Neural progenitor cell (in vitro differentiated cells): Measurements from ENCODE around the gene ATP5MG. TPM values are rescaled to one million over a fixed set of nuclear protein-coding genes. Genes with fewer than 3 reads are reported as not detected.

ENCODE experiments used
- DNase-seq: peaks from one replicate; pipeline ENCODE4 v3.0.0-alpha.2; 2016; ENCODE audit warnings: low spot score
- H2AFZ ChIP-seq: fragments of 200-600 bp; sonication (generic); replicated peaks from 2 replicates; pipeline ENCODE4 v1.6.1; 2016; ENCODE audit warnings: antibody characterized with exemption
- H3F3A ChIP-seq: fragments of 200-600 bp; sonication (generic); 2 replicates; pipeline ENCODE4 v1.6.1; 2016; ENCODE audit warnings: antibody characterized with exemption, low read depth
- H3K27ac ChIP-seq: fragments of 200-600 bp; sonication (generic); 2 replicates; pipeline ENCODE4 v1.5.1; 2016; ENCODE audit warnings: mild to moderate bottlenecking
- H3K27me3 ChIP-seq: fragments of 200-600 bp; sonication (generic); 2 replicates; pipeline ENCODE4 v1.6.1; 2016; ENCODE audit warnings: mild to moderate bottlenecking, moderate library complexity
- H3K36me3 ChIP-seq: fragments of 200-600 bp; sonication (generic); 2 replicates; pipeline ENCODE4 v1.5.1; 2016
- H3K4me1 ChIP-seq: fragments of 200-600 bp; sonication (generic); 2 replicates; pipeline ENCODE4 v1.6.1; 2016; ENCODE audit warnings: mixed run types
- H3K4me2 ChIP-seq: fragments of 200-600 bp; sonication (generic); 2 replicates; pipeline ENCODE4 v1.6.1; 2016
- H3K4me3 ChIP-seq: fragments of 200-600 bp; sonication (generic); 2 replicates; pipeline ENCODE4 v1.5.1; 2016
- H3K79me2 ChIP-seq: fragments of 200-600 bp; sonication (generic); 2 replicates; pipeline ENCODE4 v1.6.1; 2016; ENCODE audit warnings: low read depth
- H3K9ac ChIP-seq: fragments of 200-600 bp; sonication (generic); 2 replicates; pipeline ENCODE4 v1.6.1; 2016
- H3K9me3 ChIP-seq: fragments of 200-600 bp; sonication (generic); 2 replicates; pipeline ENCODE4 v1.5.1; 2016; ENCODE audit warnings: low read depth
- H4K20me1 ChIP-seq: fragments of 200-600 bp; sonication (generic); 2 replicates; pipeline ENCODE4 v1.6.1; 2016; ENCODE audit warnings: low read depth
- H3K27ac Mint-ChIP-seq: 3 replicates; pipeline ENCODE4 v1.8.0; 2021; ENCODE audit warnings: mixed read lengths
- H3K27me3 Mint-ChIP-seq: 2 replicates; pipeline ENCODE4 v1.8.0; 2022; ENCODE audit warnings: low read depth, mild to moderate bottlenecking, inconsistent platforms, moderate library complexity, mixed read lengths; ENCODE audit not compliant: insufficient read depth
- H3K36me3 Mint-ChIP-seq: 3 replicates; pipeline ENCODE4 v1.8.0; 2021; ENCODE audit warnings: mixed read lengths
- H3K4me1 Mint-ChIP-seq: 3 replicates; pipeline ENCODE4 v1.8.0; 2021; ENCODE audit warnings: mixed read lengths
- H3K4me3 Mint-ChIP-seq: 3 replicates; pipeline ENCODE4 v1.8.0; 2021; ENCODE audit warnings: mild to moderate bottlenecking, moderate library complexity, mixed read lengths
- H3K9me3 Mint-ChIP-seq: 3 replicates; pipeline ENCODE4 v1.8.0; 2020; ENCODE audit warnings: mixed read lengths
- CTCF ChIP-seq: fragments of 200-600 bp; sonication (generic); IDR thresholded peaks from 2 replicates; pipeline ENCODE4 v1.5.1; 2017; ENCODE audit warnings: antibody characterized with exemption, mild to moderate bottlenecking
- EZH2 ChIP-seq: fragments of 200-600 bp; sonication (generic); IDR thresholded peaks from 2 replicates; pipeline ENCODE4 v1.6.1; 2017; ENCODE audit warnings: antibody characterized with exemption, mild to moderate bottlenecking, moderate library complexity
- EZH2phosphoT487 ChIP-seq: fragments of 200-600 bp; sonication (generic); IDR thresholded peaks from 2 replicates; pipeline ENCODE4 v1.6.1; 2017; ENCODE audit warnings: antibody characterized with exemption
- total RNA-seq: library from RNA; depleted of rRNA; stranded (reverse); fragments of >200 nt; gene quantifications from 2 replicates; pipeline ENCODE4 v1.2.3, GENCODE V29; 2015; ENCODE audit warnings: low replicate concordance

The ATP5MG gene
- total RNA-seq, 1 donor from 2014 or later, result 113 TPM

- Histone ChIP-seq H3F3A (no peaks in the 10 kb centered on the region), H4K20me1 (no peaks in the 10 kb centered on the region), H3K4me3 (no peak overlapping the region), H3K9me3 (no peaks in the 10 kb centered on the region), H3K79me2 (no peaks in the 10 kb centered on the region), H3K4me2 (no peak overlapping the region), H2AFZ (no peak overlapping the region), H3K27me3 (no peaks in the 10 kb centered on the region), H3K36me3 (peaks cover 16% of the 10 kb centered on the region), H3K27ac (no peak overlapping the region), H3K9ac (no peak overlapping the region), H3K4me1 (no peaks in the 10 kb centered on the region)
- H3K36me3 Mint-ChIP-seq, result peaks cover 6% of the 10 kb centered on the region
- H3K4me1 Mint-ChIP-seq, result no peaks in the 10 kb centered on the region
- no peak overlapping the region for H3K27ac Mint-ChIP-seq
- H3K27me3 Mint-ChIP-seq, result no peaks in the 10 kb centered on the region
- no peak overlapping the region for H3K4me3 Mint-ChIP-seq
- no peaks in the 10 kb centered on the region for H3K9me3 Mint-ChIP-seq
- no peak for TF ChIP-seq EZH2phosphoT487
- TF ChIP-seq EZH2, result no peak
- no peak for TF ChIP-seq CTCF
- DNase-seq, result no peak
Observed at GRCh38 chr11:118375978-118376377, 25.4 kb upstream of the ATP5MG start.

GRCh38 chr11:118379497-118379896, 21.9 kb upstream of the ATP5MG start:
- Histone ChIP-seq H4K20me1 (no peaks in the 10 kb centered on the region), H3K9ac (no peak overlapping the region), H3K4me1 (no peaks in the 10 kb centered on the region), H3K4me3 (no peak overlapping the region), H3K27me3 (no peaks in the 10 kb centered on the region), H3K79me2 (no peaks in the 10 kb centered on the region), H3K9me3 (no peaks in the 10 kb centered on the region), H3K4me2 (no peak overlapping the region), H3K36me3 (peaks cover 16% of the 10 kb centered on the region), H3K27ac (no peak overlapping the region), H3F3A (no peaks in the 10 kb centered on the region), H2AFZ (no peak overlapping the region)
- Mint-ChIP-seq H3K4me1 (no peaks in the 10 kb centered on the region), H3K4me3 (no peak overlapping the region), H3K27me3 (no peaks in the 10 kb centered on the region), H3K27ac (no peak overlapping the region), H3K36me3 (peaks cover 7% of the 10 kb centered on the region), H3K9me3 (no peaks in the 10 kb centered on the region)
- DNase-seq, result no peak
- TF ChIP-seq EZH2, result no peak

GRCh38 chr11:118380571-118380970, 20.8 kb upstream of the ATP5MG start:
- peaks cover 22% of the 10 kb centered on the region for H3K36me3 ChIP-seq

More at GRCh38 chr11:118380571-118380970, 20.8 kb upstream of the ATP5MG start:
- H3K79me2 ChIP-seq, result no peaks in the 10 kb centered on the region
- H3K9me3 ChIP-seq, result no peaks in the 10 kb centered on the region
- H3K4me3 Mint-ChIP-seq, result no peak overlapping the region
- no peaks in the 10 kb centered on the region for H3K27me3 ChIP-seq
- no peaks in the 10 kb centered on the region for H3K9me3 Mint-ChIP-seq
- peaks cover 10% of the 10 kb centered on the region for H3K36me3 Mint-ChIP-seq
- H3K27ac Mint-ChIP-seq, result no peak overlapping the region
- H3K27me3 Mint-ChIP-seq, result no peaks in the 10 kb centered on the region
- no peak overlapping the region for H3K9ac ChIP-seq
- H3K27ac ChIP-seq, result no peak overlapping the region
- H3K4me1 Mint-ChIP-seq, result no peaks in the 10 kb centered on the region
- TF ChIP-seq CTCF (no peak), EZH2 (no peak), EZH2phosphoT487 (no peak)
- no peak for DNase-seq
- no peaks in the 10 kb centered on the region for H4K20me1 ChIP-seq
- no peak overlapping the region for H2AFZ ChIP-seq
- H3F3A ChIP-seq, result no peaks in the 10 kb centered on the region
- no peak overlapping the region for H3K4me2 ChIP-seq
- H3K4me1 ChIP-seq, result no peaks in the 10 kb centered on the region
- H3K4me3 ChIP-seq, result no peak overlapping the region
